CD4-positive, alpha-beta memory T cell (primary cell): ENCODE data around the gene EIF5A2. TPM values are rescaled to one million over a fixed set of nuclear protein-coding genes. Genes with fewer than 3 reads are reported as not detected.
"Not testable (repeated sequence)": the region's sequence is repeated elsewhere in the genome, so short reads cannot be mapped to it uniquely, and the experiment has no call there.

Source experiments
- CTCF ChIA-PET: fragments of 350-600 bp; sonication (Branson Sonifier 250); formaldehyde crosslinking; loops from one replicate; lab custom pipeline; 2021; ENCODE audit warnings: inconsistent platforms; ENCODE audit not compliant: partially characterized antibody; lab: Charles Lee
- POLR2A ChIA-PET: fragments of 350-600 bp; sonication (Branson Sonifier 250); formaldehyde crosslinking; loops from one replicate; lab custom pipeline; 2021; ENCODE audit not compliant: partially characterized antibody; lab: Charles Lee
- DNase-seq, 5 donors: peaks; one replicate each; pipeline versions ENCODE4 v3.0.0 to v3.0.0-alpha.2; 2020 to 2022; ENCODE audit warnings: mixed read lengths in 1 of 5
- H3K27ac ChIP-seq: one replicate; pipeline ENCODE4 v1.7.0; 2013; ENCODE audit warnings: low read depth, low read length
- H3K27me3 ChIP-seq: 2 replicates; pipeline ENCODE4 v1.7.0; 2013; ENCODE audit warnings: mild to moderate bottlenecking, low read length, moderate library complexity; ENCODE audit not compliant: insufficient read depth
- H3K36me3 ChIP-seq: 2 replicates; pipeline ENCODE4 v1.7.0; 2013; ENCODE audit warnings: mild to moderate bottlenecking, low read length, moderate library complexity; ENCODE audit not compliant: insufficient read depth
- H3K4me1 ChIP-seq: 2 replicates; pipeline ENCODE4 v1.7.0; 2013; ENCODE audit warnings: mild to moderate bottlenecking, low read length, moderate library complexity; ENCODE audit not compliant: insufficient read depth
- H3K4me3 ChIP-seq, 2 donors: one replicate each; pipeline ENCODE4 v1.7.0; 2013; ENCODE audit warnings: low read length in 2 of 2, mild to moderate bottlenecking in 1 of 2
- H3K9me3 ChIP-seq, 2 donors: one replicate each; pipeline ENCODE4 v1.7.0; 2013; ENCODE audit warnings: low read length in 2 of 2, control low read depth in 1 of 2; ENCODE audit not compliant: control insufficient read depth in 1 of 2
- H3K27ac Mint-ChIP-seq, 7 donors: one replicate each; pipeline ENCODE4 v1.8.0; 2020 to 2021; ENCODE audit warnings: mixed read lengths in 7 of 7, mild to moderate bottlenecking in 6 of 7, inconsistent platforms in 3 of 7, moderate library complexity in 3 of 7
- H3K27me3 Mint-ChIP-seq, 2 donors: one replicate each; pipeline ENCODE4 v1.8.0; 2020 to 2021; ENCODE audit warnings: mixed read lengths in 2 of 2
- H3K36me3 Mint-ChIP-seq, 2 donors: one replicate each; pipeline ENCODE4 v1.8.0; 2020 to 2021; ENCODE audit warnings: mixed read lengths in 2 of 2, inconsistent platforms in 1 of 2, mild to moderate bottlenecking in 1 of 2
- H3K4me1 Mint-ChIP-seq, 4 donors: one replicate each; pipeline ENCODE4 v1.8.0; 2020 to 2021; ENCODE audit warnings: mixed read lengths in 4 of 4, mild to moderate bottlenecking in 1 of 4
- H3K4me3 Mint-ChIP-seq, 8 donors: one replicate each; pipeline ENCODE4 v1.8.0; 2020 to 2021; ENCODE audit warnings: mixed read lengths in 8 of 8, mild to moderate bottlenecking in 7 of 8, moderate library complexity in 6 of 8, inconsistent platforms in 3 of 8
- H3K9me3 Mint-ChIP-seq, 8 donors: one replicate each; pipeline ENCODE4 v1.8.0; 2020 to 2021; ENCODE audit warnings: mixed read lengths in 8 of 8, mild to moderate bottlenecking in 5 of 8, inconsistent platforms in 3 of 8, moderate library complexity in 1 of 8
- intact Hi-C: fragments of 100-400 bp; cut with micrococcal nuclease; formaldehyde crosslinking; loops from one replicate; pipeline ENCODE4 v1.15.1; 2023
- polyA plus RNA-seq, 2 donors: library from polyadenylated mRNA; unstranded; fragments of 300-500 nt; fragmentation: Illumina TruSeq; gene quantifications; one replicate each; pipeline ENCODE4 v1.2.3, GENCODE V29; 2021
- total RNA-seq, 2 experiments: library from RNA; stranded (reverse); gene quantifications; one replicate each; pipeline ENCODE4 v1.2.3, GENCODE V29; 2021

EIF5A2 gene
- total and polyA plus RNA-seq, 4 experiments from 2014 or later: 11.4 to 26.3 (median 13.1) TPM

DNA sequence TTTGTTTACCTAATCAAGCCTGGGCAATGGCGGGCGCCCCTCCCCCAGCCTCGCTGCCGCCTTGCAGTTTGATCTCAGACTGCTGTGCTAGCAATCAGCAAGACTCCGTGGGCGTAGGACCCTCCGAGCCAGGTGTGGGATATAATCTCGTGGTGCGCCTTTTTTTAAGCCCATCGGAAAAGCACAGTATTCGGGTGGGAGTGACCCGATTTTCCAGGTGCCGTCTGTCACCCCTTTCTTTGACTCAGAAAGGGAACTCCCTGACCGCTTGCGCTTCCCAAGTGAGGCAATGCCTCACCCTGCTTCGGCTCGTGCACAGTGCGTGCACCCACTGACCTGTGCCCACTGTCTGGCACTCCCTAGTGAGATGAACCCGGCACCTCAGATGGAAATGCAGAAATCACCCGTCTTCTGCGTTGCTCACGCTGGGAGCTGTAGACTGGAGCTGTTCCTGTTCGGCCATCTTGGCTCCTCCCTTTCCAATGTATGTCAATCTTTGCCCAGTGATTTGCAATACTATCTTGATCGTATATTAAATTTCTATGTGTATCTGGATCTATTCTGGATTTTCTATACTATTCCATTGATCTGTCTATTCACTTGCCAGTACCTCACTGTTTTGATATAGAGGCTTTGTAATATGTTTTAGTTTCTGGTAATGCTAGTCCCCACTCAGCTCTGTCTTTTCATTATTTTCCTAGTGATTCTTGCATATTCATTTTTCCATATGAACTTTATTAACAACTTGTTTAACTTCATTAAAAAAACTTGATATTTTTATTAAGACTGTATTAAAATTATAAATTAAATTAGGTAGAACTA is 24.1 kb downstream of the EIF5A2 start:
- H3K9me3 Mint-ChIP-seq, H3K4me1 Mint-ChIP-seq, H3K9me3 ChIP-seq, H3K4me3 Mint-ChIP-seq, DNase-seq, intact Hi-C loops, H3K36me3 Mint-ChIP-seq, H3K27ac ChIP-seq, H3K4me1 ChIP-seq, H3K4me3 ChIP-seq, H3K27me3 ChIP-seq, H3K27me3 Mint-ChIP-seq, H3K36me3 ChIP-seq, H3K27ac Mint-ChIP-seq: not testable (repeated sequence)
- POLR2A ChIA-PET: interaction anchor here (1.2 to 1.8 kb wide), 2 partner anchors 15 to 24 kb away, joined by 3 to 6 read pairs; partner anchors contain the start of genes EIF5A2 and RPL22L1
- CTCF ChIA-PET: interaction anchor here (1.7 kb wide), 1 partner anchor 71 kb away, joined by 4 read pairs; no protein-coding TSS in a partner anchor

DNA sequence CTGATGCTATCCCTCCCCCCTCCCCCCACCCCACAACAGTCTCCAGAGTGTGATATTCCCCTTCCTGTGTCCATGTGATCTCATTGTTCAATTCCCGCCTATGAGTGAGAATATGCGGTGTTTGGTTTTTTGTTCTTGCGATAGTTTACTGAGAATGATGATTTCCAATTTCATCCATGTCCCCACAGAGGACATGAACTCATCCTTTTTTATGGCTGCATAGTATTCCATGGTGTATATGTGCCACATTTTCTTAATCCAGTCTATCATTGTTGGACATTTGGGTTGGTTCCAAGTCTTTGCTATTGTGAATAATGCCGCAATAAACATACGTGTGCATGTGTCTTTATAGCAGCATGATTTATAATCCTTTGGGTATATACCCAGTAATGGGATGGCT is 29.7 kb downstream of the EIF5A2 start:
- H3K9me3 ChIP-seq, H3K4me3 Mint-ChIP-seq, H3K27ac Mint-ChIP-seq, H3K36me3 Mint-ChIP-seq, H3K27ac ChIP-seq, H3K4me3 ChIP-seq, DNase-seq, CTCF ChIA-PET, H3K36me3 ChIP-seq, H3K9me3 Mint-ChIP-seq, H3K27me3 Mint-ChIP-seq, POLR2A ChIA-PET, H3K4me1 ChIP-seq, H3K4me1 Mint-ChIP-seq, H3K27me3 ChIP-seq: not testable (repeated sequence)
- intact Hi-C loops: loop anchor here (10.0 kb wide), 1 partner anchor 914 kb away; the partner anchor contains the start of gene SEC62

DNA sequence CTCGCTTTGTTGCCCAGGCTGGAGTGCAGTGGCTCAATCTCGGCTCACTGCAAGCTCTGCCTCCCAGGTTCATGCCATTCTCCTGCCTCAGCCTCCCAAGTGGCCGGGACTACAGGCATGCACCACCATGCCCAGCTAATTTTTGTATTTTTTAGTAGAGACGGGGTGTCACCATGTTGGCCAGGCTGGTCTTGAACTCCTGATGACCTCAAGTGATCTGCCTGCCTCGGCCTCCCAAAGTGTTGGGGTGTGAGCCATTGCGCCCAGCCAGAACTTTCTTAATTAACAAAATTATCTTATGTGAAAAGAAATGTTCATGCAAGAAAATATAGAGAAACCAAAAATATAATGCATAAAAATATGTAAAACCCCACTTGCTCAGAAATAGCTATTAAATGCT is 31.1 kb downstream of the EIF5A2 start:
- H3K4me1 Mint-ChIP-seq, H3K27ac Mint-ChIP-seq, POLR2A ChIA-PET, H3K4me3 Mint-ChIP-seq, H3K9me3 Mint-ChIP-seq, DNase-seq, H3K4me1 ChIP-seq, CTCF ChIA-PET, H3K4me3 ChIP-seq, H3K36me3 ChIP-seq, H3K9me3 ChIP-seq, H3K27me3 Mint-ChIP-seq, H3K27ac ChIP-seq, H3K36me3 Mint-ChIP-seq, H3K27me3 ChIP-seq: not testable (repeated sequence)
- intact Hi-C loops: loop anchor here (10.0 kb wide), 1 partner anchor 913 kb away; the partner anchor contains the start of gene SEC62

DNA sequence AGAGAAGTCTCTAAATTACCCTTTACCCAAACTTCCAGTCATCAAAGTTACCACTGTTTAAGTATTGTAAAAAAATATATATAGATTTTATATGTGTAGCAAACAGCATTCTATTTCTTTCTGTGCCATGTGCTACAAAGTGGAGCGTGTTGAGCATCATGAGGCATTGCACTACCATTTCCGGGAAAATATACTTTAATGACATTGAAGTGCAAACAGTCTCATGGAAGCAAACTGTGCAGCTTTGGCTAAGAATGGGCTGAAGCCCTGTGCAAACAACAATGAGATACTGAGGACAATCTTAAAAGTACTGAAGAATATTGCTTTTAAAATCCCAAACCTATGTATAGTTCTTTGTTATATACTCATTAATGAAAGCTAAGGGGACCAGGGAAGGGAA is 31.9 kb downstream of the EIF5A2 start:
- H3K4me1 Mint-ChIP-seq: no peaks in the 10 kb centered on the region
- Histone ChIP-seq H3K9me3 (no peaks in the 10 kb centered on the region), H3K27me3 (no peaks in the 10 kb centered on the region), H3K4me3 (no peak overlapping the region), H3K4me1 (no peaks in the 10 kb centered on the region), H3K27ac (no peak overlapping the region), H3K36me3 (no peaks in the 10 kb centered on the region)
- peaks cover 0 to 1% of the 10 kb centered on the region in 2 donors for H3K27me3 Mint-ChIP-seq
- H3K9me3 Mint-ChIP-seq: no peaks in the 10 kb centered on the region
- intact Hi-C loops: loop anchor here (10.0 kb wide), 1 partner anchor 912 kb away; the partner anchor contains the start of gene SEC62
- H3K4me3 Mint-ChIP-seq: no peak overlapping the region
- no peaks in the 10 kb centered on the region for H3K36me3 Mint-ChIP-seq
- no peak for DNase-seq
- H3K27ac Mint-ChIP-seq: no peak overlapping the region
- ChIA-PET CTCF (no interaction called here), POLR2A (no interaction called here)

DNA sequence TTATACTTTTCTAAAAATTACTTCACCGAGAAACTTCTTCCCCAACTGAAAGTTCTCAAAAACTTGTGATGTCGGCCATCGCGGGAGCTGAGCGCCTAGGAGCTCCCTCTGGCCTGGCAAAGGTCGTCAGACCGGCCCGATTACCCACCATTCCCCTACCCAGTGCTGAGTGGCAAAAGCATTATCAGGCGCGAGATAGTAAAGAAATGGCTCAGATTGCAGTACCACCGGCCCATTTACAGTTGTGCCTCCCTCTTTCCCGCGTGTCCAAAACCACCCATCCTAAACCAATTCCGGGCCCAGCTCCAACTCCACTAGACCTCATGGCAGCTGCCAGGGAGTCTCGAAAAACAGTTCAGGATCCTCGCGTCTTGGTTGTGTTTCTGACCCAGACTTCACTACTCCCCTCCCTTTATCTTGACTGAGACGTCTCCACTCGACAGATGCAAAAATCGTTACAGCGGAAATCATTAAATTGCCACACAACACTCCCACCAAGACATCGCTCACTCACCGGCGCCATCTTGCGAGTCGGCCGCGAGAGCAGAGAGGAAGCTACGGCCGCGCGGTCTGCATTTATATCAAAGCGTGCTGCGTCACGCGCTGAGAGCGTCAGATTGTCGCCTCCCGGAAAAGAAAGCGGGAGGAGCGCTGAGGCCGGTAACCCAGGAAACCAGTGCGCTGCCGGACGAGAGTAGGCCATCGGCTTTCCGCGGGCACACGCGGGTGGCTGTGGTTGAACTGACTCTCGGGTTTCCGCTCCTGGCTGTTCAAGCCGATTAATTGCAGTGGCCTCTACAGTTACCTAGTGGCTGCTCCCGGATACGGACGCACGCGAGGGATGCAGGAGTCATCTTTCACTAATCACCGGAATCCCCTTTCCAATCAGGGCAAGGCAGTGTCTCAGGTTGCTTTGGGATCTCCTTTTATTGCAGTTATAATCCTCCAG is 38.5 kb downstream of the EIF5A2 start, which contains the start of gene RPL22L1:
RPL22L1 (minus strand) TSS at position 551 of the 949 bp plus-strand sequence; CDS start at position 523, 28 bp downstream.
- Mint-ChIP-seq H3K9me3 (peaks cover 0 to 2% (median 0%) of the 10 kb centered on the region in 8 donors), H3K36me3 (peaks cover 20 to 30% of the 10 kb centered on the region in 2 donors), H3K4me3 (peak within 1 kb of the TSS; percentile 91 to 98 (median 96)), H3K27ac (peak within 1 kb of the TSS; percentile 92 to 99 (median 98)), H3K4me1 (peaks cover 12 to 36% (median 24%) of the 10 kb centered on the region in 4 donors), H3K27me3 (no peaks in the 10 kb centered on the region)
- Histone ChIP-seq H3K9me3 (no peaks in the 10 kb centered on the region), H3K4me3 (peak within 1 kb of the TSS; percentile 76 to 92), H3K27ac (peak within 1 kb of the TSS; percentile 82), H3K4me1 (peaks cover 34% of the 10 kb centered on the region), H3K36me3 (peaks cover 28% of the 10 kb centered on the region), H3K27me3 (no peaks in the 10 kb centered on the region)
- ChIA-PET CTCF (interaction anchor here (1.1 to 4.0 kb wide), 4 partner anchors 38 to 901 kb away, joined by 3 to 14 read pairs (median 6); partner anchors contain the start of gene EIF5A2), POLR2A (interaction anchor here (0.6 to 4.0 kb wide), 17 partner anchors 12 to 1725 kb away, joined by 3 to 60 read pairs (median 4); partner anchors contain the start of genes EIF5A2, PHC3, SEC62 and SKIL)
- intact Hi-C loops: loop anchor here (1.0 to 10.0 kb wide), 7 partner anchors 38 to 1880 kb away; partner anchors contain the start of genes ECT2, EIF5A2, PHC3 and SEC62
- DNase-seq: peak; percentile 92 to 94 (median 94)

DNA sequence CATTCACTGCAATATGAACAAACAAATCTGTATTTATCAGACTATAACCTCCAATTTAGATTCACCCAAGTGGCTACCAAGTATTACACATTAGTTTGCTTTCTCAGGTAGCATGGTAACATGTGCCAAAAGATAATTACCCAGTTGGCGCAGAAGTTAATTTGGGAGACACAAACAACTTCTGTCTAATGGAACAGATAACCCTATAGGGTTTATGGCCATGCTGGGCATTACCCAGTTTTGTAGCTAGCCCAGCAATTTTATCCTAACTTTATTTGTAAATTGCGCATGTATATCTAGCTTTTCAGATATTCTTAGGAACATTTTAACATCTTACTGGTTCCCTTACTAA is 39.2 kb downstream of the EIF5A2 start:
- peaks cover 25 to 33% of the 10 kb centered on the region in 2 donors for H3K36me3 Mint-ChIP-seq
- no peaks in the 10 kb centered on the region for H3K27me3 Mint-ChIP-seq
- peak overlapping the region; percentile 92 to 99 (median 98) for H3K27ac Mint-ChIP-seq
- H3K9me3 Mint-ChIP-seq: peaks cover 0 to 2% (median 0%) of the 10 kb centered on the region in 8 donors
- H3K36me3 ChIP-seq: peaks cover 28% of the 10 kb centered on the region
- H3K27me3 ChIP-seq: no peaks in the 10 kb centered on the region
- POLR2A ChIA-PET: interaction anchor here (1.1 to 4.0 kb wide), 10 partner anchors 16 to 1726 kb away, joined by 3 to 60 read pairs (median 7); partner anchors contain the start of genes EIF5A2, SEC62, SKIL and TERC
- peak overlapping the region; percentile 82 for H3K27ac ChIP-seq
- peaks cover 12 to 36% (median 24%) of the 10 kb centered on the region in 4 donors for H3K4me1 Mint-ChIP-seq
- H3K4me3 ChIP-seq: peak overlapping the region; percentile 76 to 92
- CTCF ChIA-PET: interaction anchor here (1.1 to 4.0 kb wide), 4 partner anchors 39 to 901 kb away, joined by 3 to 14 read pairs (median 6); partner anchors contain the start of gene EIF5A2
- H3K9me3 ChIP-seq: no peaks in the 10 kb centered on the region
- intact Hi-C loops: no loop called here
- peak overlapping the region; percentile 91 to 98 (median 96) for H3K4me3 Mint-ChIP-seq
- H3K4me1 ChIP-seq: peaks cover 34% of the 10 kb centered on the region
- peak in 3 of 5 donors; percentile 4 to 11 (median 7) for DNase-seq
